ENCODE results near the gene ABLIM2. TPM values are rescaled to one million over a fixed set of nuclear protein-coding genes. Genes with fewer than 3 reads are reported as not detected.

Gene ABLIM2
- total and polyA plus RNA-seq, 2 of the 13 experiments (the other 11 are each of a cell fraction or from before 2014, with no cell fraction given): 0.20 to 0.37 TPM

GRCh38 chr4:8163436-8164193 lies 5.0 kb upstream of the ABLIM2 start (continued):
- TF ChIP-seq ZNF142 (CRISPR knock-in tag; IDR thresholded peaks at IDR 0.05): no peak
- no peak for TF ChIP-seq MED8 (CRISPR knock-in tag; IDR thresholded peaks at IDR 0.05; ENCODE audit: insufficient replicate concordance)
- TF ChIP-seq MTF1 (CRISPR knock-in tag; IDR thresholded peaks at IDR 0.05): no peak
- no peak for TF ChIP-seq ZNF20 (CRISPR knock-in tag; IDR thresholded peaks at IDR 0.05)
- no peak for TF ChIP-seq ZNF501 (CRISPR knock-in tag; IDR thresholded peaks at IDR 0.05)
- no peak for TF ChIP-seq LRRFIP1 (CRISPR knock-in tag; conservative IDR thresholded peaks at IDR 0.05)

Measured in HepG2 (cell line).